B cell (primary cell): Measurements from ENCODE around the gene OGDH. TPM values are rescaled to one million over a fixed set of nuclear protein-coding genes. Genes with fewer than 3 reads are reported as not detected.

Source experiments
- ATAC-seq: fragments of 200-7000 bp; cut with Tn5 transposase; one replicate; pipeline ENCODE4 v1.10.0; 2021; ENCODE audit warnings: low read depth, mild to moderate bottlenecking, moderate number of reproducible peaks, moderate library complexity
- CTCF ChIA-PET: fragments of 350-600 bp; sonication (Branson Sonifier 250); formaldehyde crosslinking; loops from one replicate; lab custom pipeline; 2021; ENCODE audit warnings: antibody characterized with exemption, inconsistent platforms; lab: Charles Lee
- POLR2A ChIA-PET: fragments of 350-600 bp; sonication (Branson Sonifier 250); formaldehyde crosslinking; loops from one replicate; lab custom pipeline; 2021; ENCODE audit warnings: antibody characterized with exemption; lab: Charles Lee
- DNase-seq: peaks from one replicate; pipeline ENCODE4 v3.0.0; 2013
- H2AFZ ChIP-seq: 2 replicates; pipeline ENCODE4 v1.6.1; 2012; ENCODE audit warnings: mild to moderate bottlenecking, low read depth, low read length; ENCODE audit not compliant: insufficient read depth, poor library complexity, severe bottlenecking
- H3K27ac ChIP-seq, 2 donors: 1 replicate in 1 of 2; 2 replicates in 1 of 2; pipeline ENCODE4 v1.5.1; 2012 to 2013; ENCODE audit warnings: low read length in 2 of 2, mild to moderate bottlenecking in 2 of 2, moderate library complexity in 1 of 2
- H3K27me3 ChIP-seq, 4 experiments: fragments of 200-600 bp in 1 of 4; sonication (generic) in 1 of 4; replicated peaks in 1 of 4; 1 replicate in 2 of 4; 2 replicates in 2 of 4; pipeline versions ENCODE4 v1.6.1 to v1.7.0; 2013 to 2016; ENCODE audit warnings: low read length in 3 of 4, mild to moderate bottlenecking in 2 of 4, mixed read lengths in 1 of 4, moderate library complexity in 1 of 4; ENCODE audit not compliant: insufficient read depth in 4 of 4, control insufficient read depth in 3 of 4; ENCODE audit errors: control extremely low read depth in 1 of 4
- H3K36me3 ChIP-seq, 2 experiments: replicated peaks in 1 of 2; 1 replicate in 1 of 2; 2 replicates in 1 of 2; pipeline versions ENCODE4 v1.6.1 to v1.7.1; 2013; ENCODE audit warnings: low read length in 1 of 2; ENCODE audit not compliant: insufficient read depth in 2 of 2, control insufficient read depth in 1 of 2; ENCODE audit errors: control extremely low read depth in 1 of 2, extremely low read depth in 1 of 2
- H3K4me1 ChIP-seq, 2 donors: fragments of 200-600 bp in 1 of 2; sonication (generic) in 1 of 2; 1 replicate in 1 of 2; 2 replicates in 1 of 2; pipeline versions ENCODE4 v1.5.1 to v1.6.1; 2013 to 2017; ENCODE audit warnings: low read length in 2 of 2; ENCODE audit not compliant: control insufficient read depth in 2 of 2, insufficient read depth in 2 of 2
- H3K4me2 ChIP-seq: replicated peaks from 2 replicates; pipeline ENCODE3; 2012; ENCODE audit warnings: mild to moderate bottlenecking, low read depth, low read length; ENCODE audit not compliant: poor library complexity, severe bottlenecking
- H3K4me3 ChIP-seq, 5 experiments: fragments of 200-600 bp in 1 of 5; sonication (generic) in 1 of 5; 1 replicate in 3 of 5; 2 replicates in 2 of 5; pipeline versions ENCODE4 v1.5.1 to v1.7.0; 2011 to 2016; ENCODE audit warnings: low read length in 4 of 5, mild to moderate bottlenecking in 4 of 5, low read depth in 2 of 5, control low read depth in 1 of 5, moderate library complexity in 1 of 5; ENCODE audit not compliant: insufficient read depth in 1 of 5; ENCODE audit errors: control extremely low read depth in 1 of 5, extremely low read depth in 1 of 5
- H3K79me2 ChIP-seq: fragments of 200-600 bp; sonication (generic); one replicate; pipeline ENCODE4 v1.6.0; 2016; ENCODE audit warnings: low read length; ENCODE audit not compliant: control insufficient read depth, insufficient read depth
- H3K9ac ChIP-seq: fragments of 200-600 bp; sonication (generic); 2 replicates; pipeline ENCODE4 v1.6.1; 2017; ENCODE audit warnings: mild to moderate bottlenecking, low read length, moderate library complexity
- H3K9me3 ChIP-seq, 3 donors: one replicate each; pipeline versions ENCODE4 v1.6.1 to v1.7.1; 2013; ENCODE audit warnings: low read length in 2 of 3; ENCODE audit not compliant: control insufficient read depth in 2 of 3, insufficient read depth in 1 of 3; ENCODE audit errors: control extremely low read depth in 1 of 3
- H4K20me1 ChIP-seq: 2 replicates; pipeline ENCODE4 v1.6.0; 2012; ENCODE audit warnings: mild to moderate bottlenecking, low read length; ENCODE audit not compliant: insufficient read depth, control insufficient read depth, poor library complexity, severe bottlenecking
- H3K27ac Mint-ChIP-seq: one replicate; pipeline ENCODE4 v1.8.0; 2021; ENCODE audit warnings: mixed read lengths
- H3K27me3 Mint-ChIP-seq: one replicate; pipeline ENCODE4 v1.8.0; 2021; ENCODE audit warnings: mixed read lengths
- H3K4me1 Mint-ChIP-seq: one replicate; pipeline ENCODE4 v1.8.0; 2021; ENCODE audit warnings: mixed read lengths
- H3K4me3 Mint-ChIP-seq: one replicate; pipeline ENCODE4 v1.8.0; 2021; ENCODE audit warnings: mixed read lengths
- H3K9me3 Mint-ChIP-seq: one replicate; pipeline ENCODE4 v1.8.0; 2022; ENCODE audit warnings: mixed read lengths; ENCODE audit not compliant: insufficient read depth
- CTCF ChIP-seq: fragments of 200-600 bp; IDR thresholded peaks from one replicate; pipeline ENCODE4 v1.8.0; 2022; ENCODE audit warnings: antibody characterized with exemption, mild to moderate bottlenecking
- EZH2 ChIP-seq: IDR thresholded peaks from 2 replicates; pipeline ENCODE4 v1.6.1; 2012; ENCODE audit warnings: borderline replicate concordance, low read depth, mild to moderate bottlenecking, moderate library complexity, low read length; ENCODE audit not compliant: insufficient read depth, poor library complexity, severe bottlenecking
- WGBS: methylation state at CpG from one replicate; pipeline ENCODE4 v1.1.5; 2013; ENCODE audit warnings: missing lambda C conversion rate; ENCODE audit not compliant: insufficient coverage; 5-methylcytosine and 5-hydroxymethylcytosine counted together
- intact Hi-C: fragments of 100-400 bp; cut with micrococcal nuclease; formaldehyde crosslinking; loops from one replicate; pipeline ENCODE4 v1.10.0; 2022
- polyA plus RNA-seq: library from polyadenylated mRNA; depleted of rRNA; stranded (reverse); fragments of >200 nt; gene quantifications from 2 replicates; pipeline ENCODE4 v1.2.3, GENCODE V29; 2012
- total RNA-seq, 2 donors: library from RNA; stranded (reverse); fragments of 120-200 nt in 1 of 2; gene quantifications; 1 replicate in 1 of 2; 2 replicates in 1 of 2; pipeline versions ENCODE4 v1.2.3 to v1.2.4, GENCODE V29; 2013 to 2022

OGDH gene
- total and polyA plus RNA-seq, 2 donors (not counting 1 experiment from before 2014, with no cell fraction given): 42.6 to 80.2 TPM

- H3K4me3 ChIP-seq: no peak overlapping the region
- H3K79me2 ChIP-seq: no peaks in the 10 kb centered on the region
- no peaks in the 10 kb centered on the region for H3K36me3 ChIP-seq
- no peaks in the 10 kb centered on the region for H3K27me3 Mint-ChIP-seq
- DNase-seq: no peak
- H2AFZ ChIP-seq: no peak overlapping the region
- no peaks in the 10 kb centered on the region for H3K27me3 ChIP-seq
- ChIA-PET POLR2A (interaction anchor here (0.6 kb wide), 1 partner anchor 10 kb away, joined by 6 read pairs; no protein-coding TSS in a partner anchor), CTCF (interaction anchor here (1.3 kb wide), 1 partner anchor 122 kb away, joined by 3 read pairs; no protein-coding TSS in a partner anchor)
- H3K9ac ChIP-seq: no peak overlapping the region
- intact Hi-C loops: loop anchor here (1.0 kb wide), 1 partner anchor 16 kb away; no protein-coding TSS in a partner anchor
- peak; percentile 54 for ATAC-seq
- no peaks in the 10 kb centered on the region for H3K9me3 Mint-ChIP-seq
- H3K4me1 Mint-ChIP-seq: peaks cover 9% of the 10 kb centered on the region
- no peak overlapping the region for H3K27ac ChIP-seq
- no CpG with 5 or more reads among the region's 5 CpGs for WGBS
- H3K4me1 ChIP-seq: peaks cover 0 to 4% of the 10 kb centered on the region in 2 donors
- no peak overlapping the region for H3K27ac Mint-ChIP-seq
- TF ChIP-seq EZH2 (no peak), CTCF (no peak)
- no peaks in the 10 kb centered on the region for H4K20me1 ChIP-seq
- no peak overlapping the region for H3K4me2 ChIP-seq
- no peak overlapping the region for H3K4me3 Mint-ChIP-seq
- H3K9me3 ChIP-seq: no peaks in the 10 kb centered on the region
Observed at GRCh38 chr7:44735403-44736165, 129.2 kb downstream of the OGDH start.

GRCh38 chr7:44736896-44737295, 130.5 kb downstream of the OGDH start:
- Histone ChIP-seq H3K27me3 (no peaks in the 10 kb centered on the region), H3K4me2 (no peak overlapping the region), H3K4me1 (peaks cover 0 to 4% of the 10 kb centered on the region in 2 donors), H3K4me3 (no peak overlapping the region), H3K9me3 (no peaks in the 10 kb centered on the region), H2AFZ (no peak overlapping the region), H3K9ac (no peak overlapping the region), H3K27ac (no peak overlapping the region), H3K36me3 (no peaks in the 10 kb centered on the region), H3K79me2 (no peaks in the 10 kb centered on the region), H4K20me1 (no peaks in the 10 kb centered on the region)
- Mint-ChIP-seq H3K4me1 (peaks cover 9% of the 10 kb centered on the region), H3K9me3 (no peaks in the 10 kb centered on the region), H3K27ac (no peak overlapping the region), H3K4me3 (no peak overlapping the region), H3K27me3 (no peaks in the 10 kb centered on the region)
- intact Hi-C loops: no loop called here
- ChIA-PET CTCF (no interaction called here), POLR2A (no interaction called here)
- TF ChIP-seq CTCF (no peak), EZH2 (no peak)
- ATAC-seq: no peak
- WGBS: 92% methylated on average over 3 of the region's 3 CpGs
- no peak for DNase-seq
